Anterior cingulate cortex (tissue), 58 donors: Measurements from ENCODE around the gene COL4A2.
"Not testable (repeated sequence)": the region's sequence is repeated elsewhere in the genome, so short reads cannot be mapped to it uniquely, and the experiment has no call there.

ENCODE experiments used
- DNase-seq, 58 donors: peaks; one replicate each; lab custom pipeline; 2025; lab: John Stamatoyannopoulos, UW

Gene COL4A2

GRCh38 chr13:110447058-110447511, 140.0 kb downstream of the COL4A2 start:
- no peak for DNase-seq

- DNase-seq, result no peak
Measured at GRCh38 chr13:110447801-110448200, 140.7 kb downstream of the COL4A2 start.

- DNase-seq, result no peak
Measured at GRCh38 chr13:110448230-110448629, 141.1 kb downstream of the COL4A2 start.

DNA sequence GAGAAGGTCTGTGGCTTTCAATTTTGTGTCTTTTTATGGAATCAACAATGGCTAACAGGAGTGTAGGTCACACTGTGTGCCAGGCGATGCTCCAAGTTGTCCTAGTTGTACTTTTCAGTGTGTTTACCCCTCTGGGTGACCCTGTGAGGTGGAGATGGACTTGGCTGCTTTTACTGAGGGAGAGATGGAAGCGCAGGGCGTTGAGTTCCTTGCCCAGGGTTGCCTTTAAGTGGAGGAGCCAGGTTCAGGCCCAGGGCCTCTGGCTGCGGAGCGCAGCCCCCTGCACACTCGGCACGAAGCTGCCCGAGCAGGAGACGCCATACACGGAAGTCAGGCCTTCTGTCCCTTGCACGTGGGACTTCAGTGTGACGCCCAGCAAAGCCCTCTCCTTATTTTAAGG, 141.6 kb downstream of the COL4A2 start:
- no peak for DNase-seq

DNA sequence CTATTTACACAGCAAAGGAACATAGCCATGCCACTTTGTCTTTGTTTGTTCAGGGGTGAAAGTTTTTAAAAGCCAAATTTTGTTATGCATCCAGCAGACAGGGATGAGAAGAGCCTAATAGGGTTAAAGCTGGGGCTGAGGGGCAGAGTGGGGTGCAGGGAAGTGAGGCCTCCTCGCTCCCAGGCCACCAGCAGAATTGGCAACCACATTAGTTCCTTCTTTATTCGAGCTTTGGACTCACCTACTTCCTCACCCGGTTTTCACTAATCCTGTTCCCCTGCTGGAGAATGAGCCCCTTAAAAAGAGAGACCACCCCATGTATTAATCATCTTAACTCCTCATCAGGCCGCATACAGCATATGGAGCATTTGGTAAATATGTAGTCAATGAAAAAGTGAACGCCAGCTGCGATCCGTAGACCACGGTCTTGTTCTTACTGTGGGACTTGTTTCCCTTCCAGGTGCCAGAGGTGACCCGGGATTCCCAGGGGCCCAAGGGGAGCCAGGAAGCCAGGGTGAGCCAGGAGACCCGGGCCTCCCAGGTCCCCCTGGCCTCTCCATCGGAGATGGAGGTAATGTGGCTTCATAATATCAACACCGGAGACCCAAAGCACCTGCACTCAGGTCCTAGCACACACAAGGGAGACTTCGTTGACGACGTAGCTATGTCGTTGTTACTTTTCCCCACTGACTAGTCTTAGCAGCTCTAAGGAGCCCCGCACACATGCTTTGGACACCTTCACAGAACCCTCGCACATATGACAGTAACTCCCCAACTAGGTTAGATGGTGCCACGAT, 142.3 kb downstream of the COL4A2 start:
- no peak for DNase-seq

DNA sequence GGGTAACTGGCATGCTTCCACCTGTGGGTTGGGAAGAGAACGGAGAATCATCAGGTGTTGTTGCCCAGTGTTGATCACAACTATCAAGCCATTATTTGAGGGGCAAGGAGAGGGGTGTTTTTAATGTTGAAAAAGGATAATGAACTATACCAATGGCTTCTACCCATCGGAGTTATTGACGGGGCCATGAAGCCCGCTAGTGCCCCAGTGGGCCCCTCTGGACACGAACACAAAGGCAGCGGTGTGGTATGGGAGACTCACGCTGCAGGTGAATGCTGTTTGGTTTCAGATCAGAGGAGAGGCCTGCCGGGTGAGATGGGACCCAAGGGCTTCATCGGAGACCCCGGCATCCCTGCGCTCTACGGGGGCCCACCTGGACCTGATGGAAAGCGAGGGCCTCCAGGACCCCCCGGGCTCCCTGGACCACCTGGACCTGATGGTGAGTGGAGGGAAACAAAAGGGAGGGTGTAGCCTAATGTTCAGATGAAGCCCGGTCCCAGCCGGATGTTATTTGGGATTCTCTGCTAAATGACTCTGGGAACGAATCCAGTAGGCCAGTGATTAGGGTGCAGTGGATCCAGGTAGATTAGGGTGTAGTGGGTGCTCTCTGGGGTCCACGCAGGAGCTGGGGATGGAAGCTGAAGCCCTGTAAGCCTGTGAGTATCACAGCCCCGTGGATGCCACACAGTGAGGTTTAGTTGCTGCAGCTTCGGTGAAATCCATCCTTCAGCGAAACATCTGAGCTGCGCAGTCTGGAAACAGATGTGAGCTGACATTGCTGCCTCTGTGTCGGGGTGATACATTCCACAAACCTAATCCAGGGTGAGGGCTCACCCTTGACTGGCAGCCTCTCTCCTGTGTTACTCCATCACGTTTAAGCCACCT, 143.2 kb downstream of the COL4A2 start:
- DNase-seq, result no peak

- no peak for DNase-seq
Measured at GRCh38 chr13:110450941-110451730, 144.1 kb downstream of the COL4A2 start.

- not testable (repeated sequence) for DNase-seq
Measured at GRCh38 chr13:110453091-110453490, 146.0 kb downstream of the COL4A2 start.

DNA sequence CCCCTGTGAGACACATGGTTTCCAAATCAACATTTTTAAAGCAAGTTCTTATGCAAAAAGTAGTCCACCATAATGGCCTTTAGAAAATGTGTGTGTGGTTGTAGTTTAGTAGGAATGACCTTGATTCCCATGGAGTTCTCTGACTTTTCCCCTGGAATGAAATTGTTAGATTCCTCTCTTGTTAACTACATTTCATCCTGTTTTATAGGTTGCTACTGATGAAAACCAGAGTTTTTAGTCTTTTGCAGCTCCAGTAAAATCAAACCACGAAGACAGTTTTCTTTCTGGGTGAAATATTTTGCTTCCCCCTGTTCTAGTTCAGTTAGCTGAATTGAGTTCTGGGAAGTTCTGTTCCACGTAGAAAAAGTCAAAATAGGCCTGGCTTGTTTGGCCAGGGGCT, 146.7 kb downstream of the COL4A2 start:
- no peak for DNase-seq

DNA sequence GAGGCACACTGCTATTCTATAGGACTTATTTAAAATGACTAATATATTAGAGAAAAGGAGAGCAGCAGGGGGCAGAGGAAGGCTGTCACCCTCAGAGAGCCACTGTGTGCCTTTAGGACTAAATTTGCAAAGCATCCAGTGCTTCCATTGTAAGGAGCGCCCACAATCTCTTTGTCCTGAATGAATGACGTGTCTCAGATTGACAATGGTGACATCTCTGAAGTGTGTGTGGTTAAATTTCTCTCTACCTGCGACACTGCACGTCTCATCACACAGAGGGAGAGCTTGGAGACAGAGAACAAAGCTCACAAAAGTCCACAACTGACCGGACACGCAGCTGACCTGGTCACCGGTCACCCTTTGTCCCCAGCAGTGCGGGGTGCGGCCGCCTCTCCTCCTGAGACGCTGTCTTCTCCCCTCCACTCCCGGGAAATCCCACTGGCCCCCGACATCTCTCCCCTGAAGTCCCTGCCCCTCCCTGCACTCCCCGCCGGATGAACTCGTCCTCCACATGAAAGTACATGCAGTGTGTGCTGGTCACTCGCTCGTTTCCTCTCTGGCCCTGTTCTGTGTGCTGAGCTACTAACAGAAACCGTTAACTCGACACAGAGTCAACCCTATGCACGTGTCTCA, 147.3 kb downstream of the COL4A2 start:
- no peak for DNase-seq

DNA sequence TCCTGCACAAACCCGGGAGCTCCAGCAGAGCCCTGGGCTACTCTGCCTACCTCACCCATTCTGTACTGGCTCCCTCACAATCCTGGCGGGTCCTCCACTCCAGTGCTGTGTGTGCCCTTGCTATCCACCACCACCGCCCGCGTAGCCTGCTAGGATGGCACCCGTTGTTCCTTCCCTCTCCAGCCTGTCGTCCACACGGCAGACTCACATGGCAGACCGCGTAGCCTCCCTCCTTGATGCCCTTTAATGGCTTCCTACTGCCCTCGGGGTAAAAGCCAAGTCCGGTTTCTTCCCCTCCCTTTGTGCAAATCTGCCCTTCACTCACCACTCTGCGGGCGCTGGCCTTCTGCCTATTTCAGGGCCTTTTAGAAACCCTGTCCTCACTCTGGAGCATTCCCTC, 147.9 kb downstream of the COL4A2 start:
- DNase-seq, result no peak

DNA sequence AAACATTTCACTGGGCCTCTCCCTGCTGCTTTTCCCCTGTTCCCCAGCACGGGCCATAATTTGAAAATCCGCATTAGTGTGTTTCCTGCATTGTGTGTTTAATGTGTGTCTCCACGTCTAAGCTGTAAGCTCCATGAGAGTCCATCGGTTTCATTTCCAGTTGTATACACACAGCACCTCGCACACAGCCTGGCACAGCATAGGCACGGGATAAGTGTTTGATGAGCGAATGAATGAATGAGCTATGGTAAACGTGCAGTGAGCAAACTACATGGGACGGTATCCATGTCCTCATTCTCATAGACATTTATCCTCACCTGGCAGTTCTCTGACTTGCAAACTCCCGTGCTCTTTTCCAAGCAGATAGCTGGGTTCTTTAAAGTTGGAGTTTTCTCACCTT, 148.4 kb downstream of the COL4A2 start:
- DNase-seq, result no peak

GRCh38 chr13:110455941-110456340, 148.9 kb downstream of the COL4A2 start:
- DNase-seq, result peak in 56 of 58 donors; percentile 6 to 81 (median 57)

DNA sequence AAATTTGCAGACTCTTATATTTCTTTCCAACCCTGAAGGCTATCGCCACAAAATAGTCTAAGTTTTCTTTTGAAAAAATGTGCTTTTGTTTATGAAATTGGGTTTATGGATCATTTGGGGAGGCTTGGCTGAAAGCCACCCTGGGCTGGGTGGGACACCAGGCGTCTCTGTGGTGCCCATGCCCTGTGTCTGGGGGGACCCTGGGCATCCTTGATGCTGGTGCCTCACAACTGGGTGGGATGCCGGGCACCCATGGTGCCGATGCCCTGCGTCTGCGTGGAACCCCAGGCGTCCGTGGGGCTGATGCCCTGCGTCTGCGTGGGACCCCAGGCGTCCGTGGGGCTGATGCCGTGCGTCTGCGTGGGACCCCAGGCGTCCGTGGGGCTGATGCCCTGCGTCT, 149.5 kb downstream of the COL4A2 start:
- DNase-seq, result no peak

- no peak for DNase-seq
Measured at GRCh38 chr13:110457361-110457760, 150.3 kb downstream of the COL4A2 start.

DNA sequence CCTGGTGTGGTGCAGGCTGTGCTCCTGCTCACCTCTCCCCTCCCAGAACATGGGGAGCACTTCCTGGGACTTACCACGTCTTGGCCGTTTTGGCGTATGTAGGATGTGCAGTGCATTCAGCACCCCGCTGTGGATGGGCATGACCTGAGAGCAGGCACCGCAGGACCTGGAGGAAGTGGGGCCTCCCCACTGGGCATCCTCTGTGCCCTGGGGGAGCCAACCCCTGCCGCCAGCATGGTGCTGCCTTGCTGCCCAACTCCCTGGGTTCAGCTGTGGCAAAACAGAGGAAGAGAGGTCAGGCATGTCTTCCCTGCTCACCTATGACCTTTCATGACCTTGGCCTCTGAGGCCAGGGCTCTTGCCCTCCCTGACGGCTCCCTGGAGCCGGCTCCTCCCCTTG, 150.9 kb downstream of the COL4A2 start:
- no peak for DNase-seq

GRCh38 chr13:110458594-110459365, 151.7 kb downstream of the COL4A2 start:
- DNase-seq, result no peak

- no peak for DNase-seq
Measured at GRCh38 chr13:110462091-110462490, 155.0 kb downstream of the COL4A2 start.

DNA sequence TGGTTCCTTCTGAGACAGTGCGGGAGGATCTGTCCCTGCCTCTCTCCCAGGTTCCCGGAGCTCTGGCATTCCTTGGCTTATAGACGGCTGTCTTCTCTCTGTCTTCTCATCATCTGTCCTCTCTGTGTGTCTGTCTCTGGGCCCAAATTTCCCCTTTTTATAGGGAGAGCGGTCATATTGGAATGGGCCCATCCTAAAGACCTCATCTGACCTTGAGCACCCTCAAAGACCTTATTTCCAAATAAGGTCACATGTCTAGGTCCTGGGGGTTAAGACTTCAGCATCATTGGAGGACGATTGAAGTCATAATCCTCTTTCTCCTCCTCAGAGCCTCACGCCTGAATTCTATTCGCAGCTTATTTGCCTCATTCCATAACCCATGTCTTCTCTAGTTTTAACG, 156.1 kb downstream of the COL4A2 start:
- DNase-seq, result no peak
